Ascending aorta (tissue), 2 donors: ENCODE results near the gene SLC30A2. TPM values are rescaled to one million over a fixed set of nuclear protein-coding genes. Genes with fewer than 3 reads are reported as not detected.

ENCODE experiments used
- DNase-seq, 2 donors: peaks; one replicate each; pipeline ENCODE4 v3.0.0-alpha.2; 2019; ENCODE audit warnings: low spot score in 2 of 2
- H3K27ac ChIP-seq, 2 donors: fragments of 200-600 bp; sonication (generic); one replicate each; pipeline ENCODE4 v1.5.1; 2016 to 2017; ENCODE audit warnings: mild to moderate bottlenecking in 1 of 2
- H3K27me3 ChIP-seq: fragments of 200-600 bp; sonication (generic); one replicate; pipeline ENCODE4 v1.5.1; 2017
- H3K36me3 ChIP-seq, 2 donors: fragments of 200-600 bp; sonication (generic); one replicate each; pipeline ENCODE4 v1.5.1; 2016
- H3K4me1 ChIP-seq, 2 donors: fragments of 200-600 bp; sonication (generic); one replicate each; pipeline ENCODE4 v1.5.1; 2016 to 2017; ENCODE audit warnings: mild to moderate bottlenecking in 1 of 2
- H3K4me3 ChIP-seq, 2 donors: fragments of 200-600 bp; sonication (generic); one replicate each; pipeline ENCODE4 v1.5.1; 2016 to 2017; ENCODE audit warnings: mild to moderate bottlenecking in 1 of 2
- H3K9me3 ChIP-seq, 2 donors: fragments of 200-600 bp; sonication (generic); one replicate each; pipeline ENCODE4 v1.5.1; 2016
- CTCF ChIP-seq, 3 experiments: fragments of 200-600 bp in 2 of 3; fragments of 450-650 bp in 1 of 3; sonication (generic) in 2 of 3; IDR thresholded peaks; one replicate each; pipeline ENCODE4 v1.5.1; 2016 to 2019; ENCODE audit warnings: antibody characterized with exemption in 3 of 3, mild to moderate bottlenecking in 1 of 3, moderate library complexity in 1 of 3
- intact Hi-C: fragments of 100-400 bp; cut with DNase I; formaldehyde crosslinking; loops from one replicate; pipeline ENCODE4 v1.15.1; 2023
- total RNA-seq: library from RNA; depleted of rRNA; stranded (reverse); fragments of >200 nt; gene quantifications from one replicate; pipeline ENCODE4 v1.1.0, GENCODE V29; 2016

The SLC30A2 gene
- total RNA-seq, 1 donor from 2014 or later = not detected

GRCh38 chr1:26032656-26033357, 13.1 kb downstream of the SLC30A2 start:
- TF ChIP-seq CTCF (IDR thresholded peaks at IDR 0.05) = no peak
- intact Hi-C loops = no loop called here
- no peak overlapping the region for H3K27ac ChIP-seq
- H3K9me3 ChIP-seq = no peaks in the 10 kb centered on the region
- DNase-seq = no peak
- H3K4me1 ChIP-seq = peaks cover 3 to 8% of the 10 kb centered on the region in 2 donors
- H3K4me3 ChIP-seq = no peak overlapping the region
- H3K27me3 ChIP-seq = no peaks in the 10 kb centered on the region
- no peaks in the 10 kb centered on the region for H3K36me3 ChIP-seq

- no peak for TF ChIP-seq CTCF (IDR thresholded peaks at IDR 0.05)
- no peaks in the 10 kb centered on the region for H3K9me3 ChIP-seq
- H3K27ac ChIP-seq = no peak overlapping the region
- H3K36me3 ChIP-seq = no peaks in the 10 kb centered on the region
- no peak for DNase-seq
- intact Hi-C loops = no loop called here
- no peak overlapping the region for H3K4me3 ChIP-seq
- peaks cover 3 to 8% of the 10 kb centered on the region in 2 donors for H3K4me1 ChIP-seq
- H3K27me3 ChIP-seq = no peaks in the 10 kb centered on the region
Observed at GRCh38 chr1:26031611-26032220, 14.2 kb downstream of the SLC30A2 start.

- no peak overlapping the region for H3K27ac ChIP-seq
- no peak for DNase-seq
- no peak for TF ChIP-seq CTCF (IDR thresholded peaks at IDR 0.05)
- H3K4me3 ChIP-seq = no peak overlapping the region
- H3K36me3 ChIP-seq = no peaks in the 10 kb centered on the region
- intact Hi-C loops = no loop called here
- peaks cover 3 to 6% of the 10 kb centered on the region in 2 donors for H3K4me1 ChIP-seq
- no peaks in the 10 kb centered on the region for H3K27me3 ChIP-seq
- no peaks in the 10 kb centered on the region for H3K9me3 ChIP-seq
Observed at GRCh38 chr1:26031196-26031595, 14.7 kb downstream of the SLC30A2 start.

GRCh38 chr1:26029864-26030481, 15.9 kb downstream of the SLC30A2 start:
- no peak overlapping the region for H3K4me3 ChIP-seq
- no peaks in the 10 kb centered on the region for H3K27me3 ChIP-seq
- DNase-seq = no peak
- no peaks in the 10 kb centered on the region for H3K9me3 ChIP-seq
- no peak overlapping the region for H3K27ac ChIP-seq
- H3K4me1 ChIP-seq = peaks cover 1 to 3% of the 10 kb centered on the region in 2 donors
- intact Hi-C loops = no loop called here
- no peak for TF ChIP-seq CTCF (IDR thresholded peaks at IDR 0.05)
- H3K36me3 ChIP-seq = no peaks in the 10 kb centered on the region

- H3K27ac ChIP-seq = no peak overlapping the region
- H3K9me3 ChIP-seq = no peaks in the 10 kb centered on the region
- H3K4me1 ChIP-seq = no peaks in the 10 kb centered on the region
- intact Hi-C loops = no loop called here
- TF ChIP-seq CTCF (IDR thresholded peaks at IDR 0.05) = no peak
- H3K36me3 ChIP-seq = no peaks in the 10 kb centered on the region
- DNase-seq = no peak
- no peaks in the 10 kb centered on the region for H3K27me3 ChIP-seq
- no peak overlapping the region for H3K4me3 ChIP-seq
Observed at GRCh38 chr1:26029054-26029863, 16.7 kb downstream of the SLC30A2 start.
